Measurements from ENCODE around the gene PLAC9. TPM values are rescaled to one million over a fixed set of nuclear protein-coding genes. Genes with fewer than 3 reads are reported as not detected.

The PLAC9 gene
- polyA plus RNA-seq, 3 donors = 16.4 to 29.3 (median 27.7) TPM

DNA sequence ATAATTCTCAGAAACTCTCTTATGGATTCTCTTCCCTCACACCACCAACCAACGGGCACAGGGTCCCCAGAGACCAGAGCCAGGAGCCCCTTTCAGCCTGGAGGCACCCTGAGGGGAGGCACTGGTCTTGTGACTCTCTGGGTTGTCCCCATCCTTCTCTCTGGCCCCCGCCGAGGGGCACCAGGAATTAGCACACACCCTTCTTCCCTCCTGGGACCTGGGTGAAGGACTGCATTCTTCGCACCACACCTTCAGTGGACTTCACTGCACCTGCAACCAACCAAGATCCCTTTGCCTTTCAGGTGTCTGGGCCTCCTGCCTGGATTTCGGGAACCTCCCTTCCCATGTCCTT, 22.1 kb downstream of the PLAC9 start:
- DNase-seq (ENCODE audit: extremely low read depth in 1 of 11, low read depth in 9 of 11, low spot score in 4 of 11) = no peak

DNA sequence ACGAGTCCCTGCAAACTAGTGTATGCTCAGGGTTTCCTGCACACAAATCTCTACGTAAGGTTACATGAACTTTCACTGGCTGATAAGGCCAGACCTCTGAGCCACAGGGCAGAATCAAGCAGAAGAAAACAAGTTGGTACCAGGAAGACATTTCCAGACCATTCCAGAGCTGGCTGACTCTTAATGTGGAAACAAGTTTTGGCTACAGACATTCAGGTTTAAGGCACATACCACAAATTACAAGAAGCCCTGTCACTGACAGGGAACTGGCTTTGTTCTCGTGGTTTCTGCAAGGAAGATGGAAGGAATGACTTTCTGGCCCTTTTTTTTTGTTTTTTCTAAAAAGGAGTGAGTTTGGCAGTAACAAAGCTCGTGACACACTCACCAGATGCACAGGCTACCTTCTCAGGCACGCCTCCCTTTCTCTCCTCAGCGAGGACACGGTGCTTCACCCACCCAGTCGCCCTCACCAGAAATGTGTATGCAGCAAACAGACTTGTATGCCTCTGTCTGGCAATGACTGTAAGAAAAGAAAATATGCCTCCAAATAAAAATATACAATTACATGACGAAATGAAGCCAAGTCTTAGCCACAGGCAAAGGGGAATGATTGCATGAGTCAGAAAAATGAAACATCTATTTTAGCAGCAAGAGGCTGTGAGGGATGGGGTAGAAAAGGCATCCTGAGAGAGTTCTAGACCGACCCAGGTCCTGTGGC, 22.6 kb downstream of the PLAC9 start:
- DNase-seq (ENCODE audit: extremely low read depth in 1 of 11, low read depth in 9 of 11, low spot score in 4 of 11) = no peak

DNA sequence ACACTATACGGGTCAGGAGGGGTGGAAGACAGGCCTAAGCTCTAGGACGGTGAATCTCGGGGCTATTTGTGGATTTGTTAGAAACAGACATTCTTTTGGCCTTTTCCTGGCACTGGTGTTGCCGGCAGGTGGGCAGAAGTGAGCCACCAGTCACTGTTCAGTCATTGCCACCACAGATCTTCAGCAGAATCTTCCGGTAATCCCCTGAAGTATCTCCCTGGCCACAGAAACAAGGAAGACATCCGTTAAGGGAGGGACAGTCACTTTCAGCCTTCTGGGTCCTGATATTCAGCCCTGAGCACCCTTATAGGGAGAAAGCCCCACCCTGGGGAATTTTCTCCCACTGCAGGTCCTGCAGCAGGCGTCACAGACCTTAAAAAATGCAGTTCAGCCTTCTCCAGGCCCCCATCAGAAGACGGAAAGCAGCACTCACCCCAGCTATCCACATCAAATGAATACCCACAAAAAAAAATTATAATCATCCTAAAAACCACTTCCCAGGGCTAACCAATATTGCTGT, 23.2 kb downstream of the PLAC9 start:
- no peak for DNase-seq (ENCODE audit: extremely low read depth in 1 of 11, low read depth in 9 of 11, low spot score in 4 of 11)

DNA sequence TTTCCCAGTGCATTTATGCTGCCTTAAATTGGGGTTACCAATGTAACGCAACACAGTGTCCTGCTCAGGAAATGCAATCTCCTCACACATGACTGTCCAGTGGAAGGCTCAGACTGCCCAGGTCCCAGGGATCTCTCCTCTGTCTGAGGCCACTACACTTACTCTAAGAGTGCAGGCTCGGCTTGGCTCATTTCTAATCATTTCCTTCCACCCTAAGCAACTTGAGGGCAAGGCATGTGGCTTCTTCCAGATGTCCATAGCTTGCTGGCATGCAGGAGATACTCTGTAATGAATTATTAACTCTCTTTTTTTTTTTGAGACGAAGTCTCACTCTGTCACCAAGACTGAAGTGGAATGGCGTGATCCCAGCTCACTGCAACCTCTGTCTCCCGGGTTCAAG, 23.7 kb downstream of the PLAC9 start:
- DNase-seq (ENCODE audit: extremely low read depth in 1 of 11, low read depth in 9 of 11, low spot score in 4 of 11) = no peak

DNA sequence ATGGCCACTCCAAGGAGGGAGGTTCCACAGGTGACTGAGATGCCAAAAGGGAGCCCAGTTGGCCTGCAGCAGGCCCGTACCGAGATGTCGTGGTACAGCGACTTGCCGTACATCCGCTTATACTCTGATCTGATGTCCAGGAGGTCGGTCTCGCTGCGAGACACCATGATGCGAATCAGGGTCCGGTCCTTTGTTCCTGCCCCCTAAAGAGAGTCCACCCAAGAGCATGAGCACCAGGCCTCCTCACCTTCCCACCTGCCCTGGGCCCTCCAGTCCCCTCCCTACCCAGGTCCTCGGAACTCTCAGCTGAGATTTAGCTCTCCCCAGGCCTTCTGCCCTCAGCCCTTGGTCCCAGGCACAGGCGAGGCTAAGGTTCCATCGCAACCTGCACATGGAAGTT, 25.0 kb downstream of the PLAC9 start:
- DNase-seq (ENCODE audit: extremely low read depth in 1 of 11, low read depth in 9 of 11, low spot score in 4 of 11) = no peak

DNA sequence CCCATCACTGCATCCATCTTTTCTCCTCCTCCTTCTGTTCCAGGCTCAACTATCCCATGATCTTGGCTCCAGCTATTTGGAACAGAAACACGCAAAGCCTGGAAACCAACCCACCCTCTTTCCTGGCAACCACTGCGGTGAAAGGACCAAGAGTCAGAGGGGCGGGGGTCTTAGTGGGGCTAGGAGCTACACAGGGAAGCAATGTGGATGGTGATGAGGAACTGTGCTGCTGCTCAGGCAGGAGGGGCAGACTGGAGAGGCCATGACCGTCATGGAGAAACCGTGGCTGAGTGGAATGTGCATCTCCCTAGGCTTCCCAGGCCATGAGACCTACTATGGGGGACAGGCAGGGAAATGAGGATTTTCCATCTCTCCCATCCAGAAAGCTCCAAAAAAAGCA, 25.6 kb downstream of the PLAC9 start:
- DNase-seq (ENCODE audit: extremely low read depth in 1 of 11, low read depth in 9 of 11, low spot score in 4 of 11) = no peak

DNA sequence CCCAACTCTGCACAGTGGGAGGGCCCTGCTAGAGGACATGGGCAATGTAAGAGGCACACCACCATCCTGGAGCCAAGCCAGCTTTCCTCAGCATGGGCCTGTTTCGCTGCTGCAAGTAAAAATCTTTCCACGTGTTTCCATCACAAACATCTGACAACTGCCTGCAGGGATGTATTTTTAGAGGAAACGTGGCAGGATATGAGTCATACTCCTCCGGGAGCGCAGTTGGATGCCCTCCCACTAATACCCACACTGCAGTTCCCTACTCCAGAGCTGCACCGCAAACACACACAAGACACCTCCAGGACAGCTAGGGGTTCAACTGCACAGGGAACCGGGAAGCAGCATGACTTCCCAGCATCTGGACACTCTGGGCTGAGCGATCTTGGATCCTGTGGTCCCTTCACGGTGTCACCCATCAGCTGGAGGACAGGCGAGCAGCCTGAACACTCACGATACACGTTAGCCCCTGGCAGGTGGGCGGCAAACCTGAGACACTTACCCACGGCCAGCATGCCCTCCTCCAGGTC, 26.1 kb downstream of the PLAC9 start:
- DNase-seq (ENCODE audit: extremely low read depth in 1 of 11, low read depth in 9 of 11, low spot score in 4 of 11) = peak in 4 of 11 donors; percentile 35 to 49 (median 40)

DNA sequence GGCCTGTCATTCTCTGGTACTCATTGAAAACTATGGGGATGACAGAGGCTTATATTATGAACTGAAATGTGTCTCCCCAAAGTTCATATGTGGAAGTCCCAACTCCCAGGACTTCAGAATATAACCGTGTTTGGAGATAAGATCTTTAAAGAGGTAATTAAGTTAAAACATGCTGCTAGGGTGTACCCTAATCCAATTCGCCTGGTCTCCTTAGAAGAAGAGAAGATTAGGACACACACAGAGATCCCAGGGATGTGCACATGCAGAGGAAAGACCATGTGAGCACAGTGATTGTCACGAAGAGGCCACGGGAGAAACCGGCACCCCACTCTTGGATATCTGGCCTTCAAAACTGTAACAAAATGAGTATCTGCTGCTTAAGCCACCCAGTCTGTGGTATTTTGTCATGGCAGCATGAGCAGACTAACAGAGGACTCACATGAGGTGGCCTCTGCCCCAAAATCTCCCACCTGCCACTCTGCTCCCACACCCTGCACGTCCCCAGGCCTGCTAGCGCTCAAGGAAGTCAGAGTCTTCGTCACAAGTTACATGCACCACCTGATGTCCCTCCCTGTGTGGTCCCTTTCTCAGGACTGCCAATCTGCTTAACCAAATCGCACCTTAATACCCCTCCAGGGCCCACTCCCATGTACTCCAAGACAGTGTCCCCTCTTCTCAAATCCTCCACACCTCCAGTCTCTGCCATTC, 26.8 kb downstream of the PLAC9 start:
- DNase-seq (ENCODE audit: extremely low read depth in 1 of 11, low read depth in 9 of 11, low spot score in 4 of 11) = no peak

DNA sequence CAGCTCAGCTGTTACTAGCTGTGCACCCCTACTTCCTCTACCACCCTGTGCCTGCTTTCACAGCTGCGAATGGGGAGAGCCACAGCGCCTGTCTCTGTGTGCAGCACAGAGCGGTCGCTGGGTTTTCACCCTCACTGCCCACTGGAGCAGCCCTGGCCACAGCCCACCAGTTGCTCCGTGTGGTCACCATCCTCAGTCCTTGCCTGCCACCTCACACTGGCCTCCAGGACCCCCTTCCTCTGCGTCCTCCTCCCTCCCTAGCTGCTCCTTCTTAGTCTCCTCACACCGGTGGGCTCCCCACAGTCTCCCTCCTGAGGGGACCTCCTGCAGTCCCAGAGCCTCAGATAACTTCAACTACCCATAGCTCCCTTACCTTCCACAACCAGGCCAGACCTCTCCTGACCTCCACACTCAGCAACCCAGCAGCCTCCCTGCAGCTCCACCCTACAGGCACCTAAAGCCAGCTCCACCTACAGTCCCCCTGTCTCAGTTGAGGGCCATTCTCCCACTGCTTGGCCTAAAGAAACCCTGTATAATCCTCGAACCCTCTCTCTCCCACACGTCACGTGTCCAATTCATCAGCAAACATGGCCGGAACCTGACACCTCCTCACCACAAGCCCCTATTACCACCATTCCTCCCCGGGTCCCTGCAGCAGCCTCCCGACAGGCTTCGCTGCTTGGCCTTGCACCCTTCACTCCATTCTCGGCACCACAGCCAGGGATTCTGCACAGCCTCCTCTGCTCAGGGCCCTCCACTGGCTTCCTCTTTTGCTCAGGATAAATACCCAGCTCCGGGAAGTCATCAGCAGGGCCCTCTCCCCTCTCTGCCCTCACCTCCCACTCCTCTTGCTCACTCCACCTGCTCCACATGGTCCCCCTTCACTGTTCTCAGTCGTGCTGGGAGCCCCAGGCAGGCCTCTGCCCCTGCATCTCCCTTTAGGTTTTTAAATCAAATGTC, 28.1 kb downstream of the PLAC9 start:
- DNase-seq (ENCODE audit: extremely low read depth in 1 of 11, low read depth in 9 of 11, low spot score in 4 of 11) = no peak

DNA sequence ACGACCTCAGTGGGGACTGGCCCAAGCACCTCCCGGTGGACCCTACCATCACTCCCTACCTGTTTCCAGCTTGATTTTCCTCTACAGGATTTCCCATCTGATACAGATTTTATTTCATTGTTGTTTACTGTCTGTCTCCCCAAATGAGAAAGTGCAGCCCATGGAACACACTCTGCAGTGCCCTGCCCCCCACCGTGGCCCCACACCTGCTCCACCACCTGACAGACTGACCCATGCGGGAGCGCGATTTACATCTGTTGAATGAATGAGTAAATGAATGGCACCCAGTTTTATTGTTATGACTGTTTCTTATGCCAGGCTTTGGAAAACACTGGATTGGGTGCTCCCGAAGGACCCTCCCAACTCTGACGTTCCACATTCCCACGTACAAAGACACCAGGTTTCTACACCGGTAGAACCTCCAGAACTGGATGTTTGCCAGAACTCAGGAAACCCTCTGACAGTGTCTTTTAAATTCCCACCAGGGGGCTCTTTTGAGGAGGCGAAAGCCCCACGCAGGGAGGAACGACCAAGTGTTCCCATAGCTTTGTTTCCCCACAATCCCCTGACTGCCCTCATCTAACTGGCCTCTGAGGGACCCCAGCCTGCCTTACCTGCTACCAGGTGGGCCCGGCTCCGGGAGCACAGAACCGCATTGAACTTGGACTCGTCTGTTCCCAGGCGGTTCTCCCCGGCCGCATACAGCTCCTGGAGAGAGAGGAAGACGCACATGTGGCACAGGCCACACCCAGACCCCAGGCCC, 29.0 kb downstream of the PLAC9 start:
- DNase-seq (ENCODE audit: extremely low read depth in 1 of 11, low read depth in 9 of 11, low spot score in 4 of 11) = peak in 1 of 11 donors; percentile 25

DNA sequence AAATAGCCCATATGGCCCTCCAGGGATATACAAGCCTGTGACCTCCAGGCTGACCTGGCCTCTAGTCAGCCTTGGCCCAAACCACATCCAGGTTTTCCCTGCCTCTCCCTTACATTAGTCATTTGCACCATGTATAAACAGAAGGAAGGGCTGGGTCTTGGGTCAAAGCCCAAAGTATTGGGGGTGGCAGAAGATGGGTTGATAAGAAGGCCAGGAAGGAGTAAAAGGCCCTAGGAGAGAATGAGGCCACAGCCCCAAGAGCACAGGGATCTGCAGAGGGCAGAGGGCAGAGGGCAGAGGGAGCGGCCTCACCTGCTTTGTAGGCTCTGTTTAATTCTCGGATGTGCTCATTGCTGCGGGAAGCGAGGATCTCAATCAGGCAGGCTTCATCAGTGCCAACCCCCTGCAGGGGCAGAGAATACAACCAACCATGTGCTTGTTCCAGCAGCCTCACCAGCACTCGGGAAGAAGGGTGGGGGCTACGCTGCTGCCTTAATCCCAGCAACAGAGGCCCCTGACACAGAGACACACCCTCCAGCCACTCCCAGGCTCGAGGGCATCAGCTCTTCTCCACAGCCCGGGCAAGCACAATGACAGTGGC, 31.3 kb downstream of the PLAC9 start:
- DNase-seq (ENCODE audit: extremely low read depth in 1 of 11, low read depth in 9 of 11, low spot score in 4 of 11) = no peak

DNA sequence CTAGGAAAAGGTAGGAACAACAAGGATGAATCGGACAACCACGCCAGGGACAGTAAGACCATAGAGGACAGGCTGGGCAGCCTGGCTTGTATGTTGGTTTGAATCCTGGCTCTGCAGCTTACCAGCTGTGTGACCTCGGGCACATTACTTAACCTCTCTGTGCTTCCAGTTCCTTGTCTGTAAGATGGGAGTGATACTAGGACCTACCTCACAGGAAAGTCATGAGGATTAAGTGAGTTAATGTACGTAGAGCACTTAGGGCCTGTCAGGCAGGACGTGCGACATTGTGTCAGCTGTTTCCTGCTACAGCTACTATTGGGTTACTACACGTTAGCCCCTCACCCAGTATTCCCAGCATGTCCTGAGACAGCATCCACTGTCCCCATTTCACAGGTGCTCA, 32.1 kb downstream of the PLAC9 start:
- no peak for DNase-seq (ENCODE audit: extremely low read depth in 1 of 11, low read depth in 9 of 11, low spot score in 4 of 11)

DNA sequence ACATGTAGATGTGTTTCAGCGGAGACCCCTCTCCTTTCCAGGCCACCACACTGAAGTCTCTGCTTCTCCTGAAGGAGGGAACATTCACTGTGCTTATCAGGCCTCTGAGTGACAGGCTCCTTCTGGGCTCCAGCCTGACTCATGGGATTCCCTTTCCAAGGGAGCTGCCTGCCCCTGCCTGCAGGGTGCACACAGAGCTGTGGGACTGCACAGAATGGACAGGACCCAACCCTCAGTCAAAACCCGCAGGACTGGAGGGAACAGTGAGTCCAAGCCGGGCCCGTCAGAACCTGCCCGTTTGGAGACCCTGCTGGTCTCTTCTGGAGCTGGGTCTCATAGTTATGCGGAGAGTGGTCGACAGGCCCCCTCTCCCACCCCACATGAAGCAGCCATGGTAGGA, 32.6 kb downstream of the PLAC9 start:
- no peak for DNase-seq (ENCODE audit: extremely low read depth in 1 of 11, low read depth in 9 of 11, low spot score in 4 of 11)

DNA sequence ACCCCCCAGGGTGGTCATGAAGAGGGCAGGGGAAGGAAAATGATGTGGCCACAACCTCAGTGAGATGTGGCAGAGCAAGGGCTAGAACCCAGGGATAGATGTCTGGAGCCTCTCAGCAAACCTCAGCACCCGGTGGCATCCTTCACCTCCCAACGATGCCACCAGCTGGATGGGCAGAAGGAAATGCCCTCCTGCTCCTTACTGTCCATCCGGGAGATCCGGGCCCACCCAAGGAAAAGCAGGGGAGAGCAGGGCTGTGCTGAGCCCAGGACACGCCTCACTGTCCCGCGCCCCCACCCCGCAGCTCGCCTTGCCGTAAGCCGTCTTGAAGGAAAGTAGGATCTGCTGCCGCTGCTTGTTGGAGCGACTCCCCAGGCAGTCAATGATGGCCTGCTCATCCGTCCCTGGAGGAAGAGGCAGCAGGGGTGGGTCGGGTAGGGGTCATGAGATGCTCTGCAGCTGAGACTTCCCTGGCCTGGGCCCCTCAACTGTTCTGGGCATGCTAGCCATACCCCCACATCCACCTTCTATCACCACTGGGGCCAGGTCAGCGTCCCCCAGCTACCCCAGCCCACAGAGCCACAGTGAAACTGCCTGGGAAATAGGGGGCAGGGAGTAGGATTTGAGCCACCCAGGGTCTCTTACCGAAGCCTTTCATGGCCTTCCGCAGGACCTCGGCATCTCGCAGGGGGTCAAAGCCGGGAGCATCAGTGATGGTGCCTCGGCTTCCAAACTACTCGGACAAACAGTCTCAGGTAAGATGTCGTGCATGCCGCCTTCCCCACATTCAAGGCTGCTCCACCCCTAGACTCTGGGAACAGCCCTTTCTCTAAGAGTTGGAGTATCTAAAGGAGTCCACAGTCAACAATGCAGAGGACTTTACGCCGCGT, 34.3 kb downstream of the PLAC9 start:
- no peak for DNase-seq (ENCODE audit: extremely low read depth in 1 of 11, low read depth in 9 of 11, low spot score in 4 of 11)

DNA sequence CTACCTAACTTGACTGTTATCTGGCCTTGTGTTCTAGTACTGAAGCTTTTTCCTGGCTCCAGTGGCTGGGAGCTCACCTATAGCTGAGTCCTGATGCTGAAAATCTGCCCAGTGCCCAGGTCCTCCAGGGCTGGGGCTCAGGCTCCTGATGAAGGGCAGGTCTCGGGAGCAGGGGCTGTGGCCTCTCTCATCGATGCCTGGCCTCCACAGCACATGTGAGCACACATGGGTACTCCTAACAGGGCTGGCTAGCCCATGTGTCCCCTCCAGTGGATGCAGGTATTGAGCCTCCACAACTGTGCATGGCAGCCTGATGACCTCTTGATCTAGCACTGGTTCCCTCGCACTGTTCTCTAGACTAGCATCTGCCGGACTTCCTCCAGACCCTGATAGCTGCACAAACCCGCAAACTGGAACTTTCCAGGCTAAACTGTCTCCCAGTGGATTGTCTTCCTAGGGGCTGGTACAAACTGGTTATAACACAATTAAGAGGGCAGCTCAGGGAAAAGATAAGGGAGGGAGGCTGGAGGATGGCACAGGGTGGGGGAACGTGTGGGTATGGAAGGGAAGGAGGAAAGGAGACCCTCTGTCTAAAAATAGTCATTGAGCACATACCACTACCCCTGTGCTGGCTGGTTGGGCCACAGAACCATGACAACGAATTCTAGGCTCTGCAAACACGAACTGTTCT, 35.1 kb downstream of the PLAC9 start:
- no peak for DNase-seq (ENCODE audit: extremely low read depth in 1 of 11, low read depth in 9 of 11, low spot score in 4 of 11)

DNA sequence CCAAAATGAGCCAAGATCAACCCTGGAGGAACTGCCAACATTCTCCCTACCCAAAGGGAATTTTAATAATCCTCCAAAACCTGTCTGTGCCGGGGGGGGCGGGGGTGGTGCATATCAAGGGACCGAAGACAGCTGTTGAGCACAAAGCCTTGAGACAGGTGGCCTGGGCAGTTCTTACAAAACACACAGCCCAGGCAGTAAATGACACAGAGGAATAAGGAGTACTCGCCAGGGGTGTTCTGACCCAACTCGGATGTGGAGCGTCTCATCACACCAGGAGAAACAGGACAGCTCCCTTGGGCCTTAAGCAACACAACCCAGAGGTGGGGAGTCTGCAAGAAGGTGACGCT, 35.6 kb downstream of the PLAC9 start:
- DNase-seq (ENCODE audit: extremely low read depth in 1 of 11, low read depth in 9 of 11, low spot score in 4 of 11) = no peak

All from renal cortex interstitium (tissue), 11 donors.